Measurements from ENCODE around the gene DFFA.

GRCh38 chr1:10446790-10447422 is 25.4 kb downstream of the DFFA start:
- TF ChIP-seq EZH2 (IDR thresholded peaks at IDR 0.05; ENCODE audit: insufficient read depth, poor library complexity, severe bottlenecking) (no peak), EZH2phosphoT487 (IDR thresholded peaks at IDR 0.05; ENCODE audit: insufficient read depth, low read depth) (no peak)
